Right atrium auricular region (tissue), 2 donors: ENCODE data around the gene ZHX3. TPM values are rescaled to one million over a fixed set of nuclear protein-coding genes. Genes with fewer than 3 reads are reported as not detected.

Experiments used
- DNase-seq: peaks from one replicate; pipeline ENCODE4 v3.0.0-alpha.2; 2019; ENCODE audit warnings: low spot score
- H3K27ac ChIP-seq, 2 donors: fragments of 200-600 bp; sonication (generic); 1 replicate in 1 of 2; 2 replicates in 1 of 2; pipeline ENCODE4 v1.5.1; 2016 to 2019
- H3K27me3 ChIP-seq, 2 donors: fragments of 200-600 bp; sonication (generic); one replicate each; pipeline versions ENCODE4 v1.5.1 to v1.6.0; 2017 to 2019
- H3K36me3 ChIP-seq: fragments of 200-600 bp; sonication (generic); one replicate; pipeline ENCODE4 v1.5.1; 2016
- H3K4me1 ChIP-seq, 2 donors: fragments of 200-600 bp; sonication (generic); one replicate each; pipeline versions ENCODE4 v1.5.1 to v1.6.0; 2017 to 2019
- H3K4me3 ChIP-seq, 2 donors: fragments of 200-600 bp; sonication (generic); 1 replicate in 1 of 2; 2 replicates in 1 of 2; pipeline ENCODE4 v1.5.1; 2017 to 2019; ENCODE audit warnings: mild to moderate bottlenecking in 1 of 2, moderate library complexity in 1 of 2
- H3K9me3 ChIP-seq, 2 donors: fragments of 200-600 bp; sonication (generic); one replicate each; pipeline ENCODE4 v1.5.1; 2019
- total RNA-seq, 2 donors: library from RNA; depleted of rRNA; stranded (reverse); fragments of >200 nt; gene quantifications; one replicate each; pipeline ENCODE4 v1.1.0, GENCODE V29; 2016
- TF ChIP-seq, protein P1 (sequence below), 2 donors: fragments of 200-600 bp; sonication (generic); IDR thresholded peaks; one replicate each; pipeline ENCODE4 v1.5.1; 2019; ENCODE audit warnings: antibody characterized with exemption in 2 of 2

Gene ZHX3
- total RNA-seq, 2 donors from 2014 or later = 23.8 to 25.7 TPM

DNA sequence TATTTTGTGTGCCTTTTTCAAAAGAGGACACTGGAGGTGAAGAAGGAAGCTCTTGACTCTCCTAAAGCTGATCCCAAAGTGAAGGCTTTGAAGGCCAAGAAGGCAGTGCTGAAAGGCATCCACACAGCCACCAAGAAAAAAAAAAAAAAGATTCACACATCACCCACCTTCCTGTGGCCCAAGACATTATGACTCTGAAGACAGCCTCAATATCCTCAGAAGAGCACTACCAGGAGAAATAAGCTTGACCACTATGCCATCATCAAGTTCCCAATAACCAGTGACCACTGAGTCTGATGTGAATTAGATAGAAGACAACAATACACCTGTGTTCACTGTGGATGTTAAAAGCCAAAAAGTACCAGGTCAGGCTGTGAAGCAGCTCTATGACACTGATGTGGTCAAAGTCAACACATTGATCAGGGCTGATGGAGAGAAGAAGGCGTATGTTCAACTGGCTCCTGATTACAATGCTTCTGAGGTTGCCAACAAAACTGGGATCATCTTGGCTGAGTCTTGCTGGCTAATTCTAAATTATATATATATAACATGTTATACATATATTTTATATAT, 120.8 kb downstream of the ZHX3 start:
- Histone ChIP-seq H3K4me1 (no peaks in the 10 kb centered on the region), H3K9me3 (peaks cover 4 to 26% of the 10 kb centered on the region in 2 donors), H3K4me3 (no peak overlapping the region), H3K27ac (no peak overlapping the region), H3K36me3 (peaks cover 8% of the 10 kb centered on the region), H3K27me3 (no peaks in the 10 kb centered on the region)
- DNase-seq = no peak
- TF ChIP-seq, protein P1, sequence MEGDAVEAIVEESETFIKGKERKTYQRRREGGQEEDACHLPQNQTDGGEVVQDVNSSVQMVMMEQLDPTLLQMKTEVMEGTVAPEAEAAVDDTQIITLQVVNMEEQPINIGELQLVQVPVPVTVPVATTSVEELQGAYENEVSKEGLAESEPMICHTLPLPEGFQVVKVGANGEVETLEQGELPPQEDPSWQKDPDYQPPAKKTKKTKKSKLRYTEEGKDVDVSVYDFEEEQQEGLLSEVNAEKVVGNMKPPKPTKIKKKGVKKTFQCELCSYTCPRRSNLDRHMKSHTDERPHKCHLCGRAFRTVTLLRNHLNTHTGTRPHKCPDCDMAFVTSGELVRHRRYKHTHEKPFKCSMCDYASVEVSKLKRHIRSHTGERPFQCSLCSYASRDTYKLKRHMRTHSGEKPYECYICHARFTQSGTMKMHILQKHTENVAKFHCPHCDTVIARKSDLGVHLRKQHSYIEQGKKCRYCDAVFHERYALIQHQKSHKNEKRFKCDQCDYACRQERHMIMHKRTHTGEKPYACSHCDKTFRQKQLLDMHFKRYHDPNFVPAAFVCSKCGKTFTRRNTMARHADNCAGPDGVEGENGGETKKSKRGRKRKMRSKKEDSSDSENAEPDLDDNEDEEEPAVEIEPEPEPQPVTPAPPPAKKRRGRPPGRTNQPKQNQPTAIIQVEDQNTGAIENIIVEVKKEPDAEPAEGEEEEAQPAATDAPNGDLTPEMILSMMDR (IDR thresholded peaks at IDR 0.05) = no peak

DNA sequence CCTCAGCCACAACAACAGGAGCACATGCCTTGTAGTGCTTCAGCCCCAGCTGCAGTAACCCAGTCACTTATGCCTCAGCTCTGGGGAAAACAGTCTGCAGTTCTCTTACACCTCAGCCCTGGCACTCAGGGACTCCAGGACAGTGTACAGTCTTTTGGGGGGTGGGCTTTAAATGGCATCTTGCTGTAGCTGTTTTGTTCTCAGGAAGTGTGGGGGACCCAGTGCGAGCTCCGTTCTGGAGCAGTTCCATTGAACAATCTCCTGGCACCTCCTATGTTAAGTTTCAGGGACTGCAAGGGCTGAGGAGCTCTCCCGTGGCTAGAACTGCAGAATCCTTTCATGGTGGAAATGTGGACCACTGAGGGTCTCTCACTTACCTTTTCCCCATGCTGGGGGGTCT, 125.0 kb downstream of the ZHX3 start:
- DNase-seq = no peak
- TF ChIP-seq, protein P1 (IDR thresholded peaks at IDR 0.05) = no peak

DNA sequence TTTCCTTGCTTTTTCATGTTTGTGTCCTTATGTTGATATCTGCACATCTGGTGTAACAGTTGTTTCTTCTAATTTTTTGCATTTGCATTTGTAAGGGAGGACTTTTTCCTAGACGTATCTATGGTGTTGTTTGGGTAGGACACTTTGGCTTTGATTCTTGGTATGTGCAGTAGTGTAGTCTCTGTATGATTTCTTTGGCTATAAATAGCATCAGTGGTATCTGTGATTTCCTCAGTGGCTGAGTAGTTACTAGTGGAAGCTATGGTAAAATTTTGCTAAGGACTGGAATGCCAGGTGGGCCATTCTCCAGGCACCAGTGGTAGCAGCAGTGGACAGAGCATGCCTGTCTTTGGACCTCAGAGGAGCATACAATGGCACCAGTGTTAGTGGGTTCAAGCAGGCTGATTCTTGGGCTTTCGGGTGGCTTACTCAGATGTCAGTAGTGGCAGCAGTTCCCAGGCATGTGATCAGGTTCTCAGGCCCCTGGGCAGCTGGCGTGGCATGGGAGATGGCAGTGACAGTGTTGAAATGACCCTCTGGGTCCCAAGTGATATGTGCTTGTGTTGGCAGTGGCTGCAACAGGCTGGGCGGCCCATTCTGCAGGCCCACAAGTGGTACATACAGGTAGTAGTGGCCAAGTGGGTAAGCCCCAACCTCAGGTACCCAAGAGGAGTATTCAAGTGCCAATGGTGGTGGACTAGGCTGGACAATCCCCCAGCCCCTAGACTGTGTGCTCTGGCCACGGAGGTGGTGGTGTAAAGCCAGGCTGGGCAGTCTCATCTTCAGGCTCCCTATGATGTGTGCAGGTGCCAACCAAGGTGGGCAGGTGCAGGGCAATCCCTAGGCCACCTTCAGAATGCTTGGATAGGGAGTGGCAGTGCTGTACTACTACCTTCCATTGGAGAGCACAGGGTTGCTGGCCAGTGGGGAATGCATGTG, 125.7 kb downstream of the ZHX3 start:
- H3K4me1 ChIP-seq = no peaks in the 10 kb centered on the region
- H3K27ac ChIP-seq = no peak overlapping the region
- no peak overlapping the region for H3K4me3 ChIP-seq
- no peaks in the 10 kb centered on the region for H3K27me3 ChIP-seq
- H3K36me3 ChIP-seq = no peaks in the 10 kb centered on the region
- DNase-seq = no peak
- TF ChIP-seq, protein P1 (IDR thresholded peaks at IDR 0.05) = no peak
- peaks cover 4 to 15% of the 10 kb centered on the region in 2 donors for H3K9me3 ChIP-seq

More for the DNA sequence above, 125.0 kb downstream of the ZHX3 start:
- peaks cover 4 to 17% of the 10 kb centered on the region in 2 donors for H3K9me3 ChIP-seq
- no peak overlapping the region for H3K4me3 ChIP-seq
- H3K27me3 ChIP-seq = no peaks in the 10 kb centered on the region
- H3K36me3 ChIP-seq = no peaks in the 10 kb centered on the region
- no peaks in the 10 kb centered on the region for H3K4me1 ChIP-seq
- H3K27ac ChIP-seq = no peak overlapping the region

DNA sequence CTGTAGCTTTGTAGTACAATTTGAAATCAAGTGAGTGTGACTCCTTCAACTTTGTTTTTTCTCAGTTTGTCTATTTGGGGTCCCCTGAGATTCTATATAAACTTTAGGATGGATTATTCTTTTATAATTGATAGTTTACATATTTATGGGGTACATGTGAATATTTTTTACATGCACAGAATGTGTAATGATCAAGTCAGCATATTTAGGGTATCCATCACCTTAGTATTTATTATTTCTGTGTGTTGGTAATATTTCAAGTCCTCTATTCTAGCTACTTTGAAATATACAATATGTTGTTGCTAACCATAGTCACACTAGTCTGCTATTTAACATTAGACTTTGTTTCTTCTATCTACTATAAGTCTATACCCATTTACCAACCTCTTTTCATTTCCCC, 129.9 kb downstream of the ZHX3 start:
- TF ChIP-seq, protein P1 (IDR thresholded peaks at IDR 0.05) = no peak
- Histone ChIP-seq H3K9me3 (peaks cover under 1 to 7% of the 10 kb centered on the region in 2 donors), H3K4me3 (no peak overlapping the region), H3K27me3 (no peaks in the 10 kb centered on the region), H3K4me1 (no peaks in the 10 kb centered on the region), H3K36me3 (peaks cover 17% of the 10 kb centered on the region), H3K27ac (no peak overlapping the region)
- no peak for DNase-seq

DNA sequence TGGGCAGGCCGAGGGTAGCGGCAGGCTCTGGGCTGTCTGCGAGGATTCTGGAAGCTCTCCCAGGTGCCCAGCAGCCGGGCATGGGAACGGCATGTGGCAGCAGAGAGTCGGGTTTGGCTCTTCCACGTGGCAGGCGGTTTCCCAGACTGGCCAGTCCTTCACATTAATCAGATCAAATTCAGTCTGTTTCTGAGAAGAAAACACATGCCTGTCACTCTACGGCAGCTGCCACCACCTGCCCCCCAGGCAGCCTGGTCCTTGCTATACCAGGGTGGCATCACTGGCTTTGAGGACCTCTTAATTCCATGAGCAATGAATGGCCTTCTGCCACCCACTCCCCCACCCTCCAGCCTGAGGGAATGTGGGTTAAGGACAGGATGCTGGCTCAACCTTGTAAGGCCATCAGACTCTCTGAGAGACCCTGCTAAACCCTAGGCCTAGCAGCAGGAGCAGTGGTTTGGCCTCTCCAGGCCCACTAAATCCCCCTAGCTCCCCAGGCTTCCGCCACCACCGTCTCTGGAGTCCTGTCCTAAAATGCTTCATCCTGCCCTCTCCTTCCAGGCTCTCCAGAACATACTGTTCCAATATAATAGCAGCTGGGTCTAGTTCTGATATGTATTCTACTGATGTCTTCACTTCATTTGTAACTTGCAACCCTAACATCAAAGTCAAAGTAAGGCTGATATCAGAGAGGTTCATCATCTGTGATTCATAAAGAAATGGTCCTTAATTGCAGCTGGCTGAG, 132.3 kb downstream of the ZHX3 start:
- peak; percentile 40 for DNase-seq
- TF ChIP-seq, protein P1 (IDR thresholded peaks at IDR 0.05) = no peak
- peaks cover 17% of the 10 kb centered on the region for H3K36me3 ChIP-seq
- no peaks in the 10 kb centered on the region for H3K27me3 ChIP-seq
- no peaks in the 10 kb centered on the region for H3K9me3 ChIP-seq
- no peak overlapping the region for H3K27ac ChIP-seq
- H3K4me1 ChIP-seq = no peaks in the 10 kb centered on the region
- H3K4me3 ChIP-seq = no peak overlapping the region
